ENCODE data around the gene CSK.
A peak's percentile ranks its signal among the peaks of the same experiment; 100 is the strongest.

The CSK gene

DNA sequence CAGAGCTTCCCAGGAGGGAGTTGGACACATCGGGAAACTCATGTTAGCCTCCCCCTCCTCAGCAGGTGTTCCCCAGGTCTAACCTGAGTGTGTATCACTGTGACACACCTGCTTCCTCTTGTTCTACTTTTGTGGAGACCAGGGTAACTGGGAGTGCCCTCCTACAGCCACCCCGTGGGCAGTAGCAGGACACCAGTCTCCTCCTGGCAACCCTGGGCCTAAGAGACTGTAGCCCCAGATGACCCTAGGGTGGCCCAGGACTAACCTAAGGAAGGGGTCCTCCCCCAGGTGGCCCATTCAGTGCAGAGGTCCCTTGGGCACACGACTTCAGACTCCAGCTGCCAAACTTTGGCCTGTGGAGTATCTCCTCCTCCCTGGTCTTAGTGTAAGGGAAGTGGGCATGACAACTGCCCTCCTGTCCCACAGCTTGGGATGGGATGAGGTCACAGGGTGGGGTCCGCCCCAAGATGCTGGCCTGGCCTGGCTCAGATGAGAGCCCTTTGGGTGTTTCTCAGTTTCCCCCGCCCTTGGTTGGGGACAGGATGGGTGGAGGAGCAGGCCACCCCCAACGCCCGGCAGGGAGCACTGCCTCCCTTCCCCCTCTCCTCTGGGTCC lies 4.8 kb downstream of the CSK start:
- H3K36me3 ChIP-seq = peaks cover 2% of the 10 kb centered on the region
- peak overlapping the region; percentile 99 for H3K4me2 ChIP-seq
- peak overlapping the region; percentile 12; the same call in 1 of the 2 replicates for H3K9ac ChIP-seq

GRCh38 chr15:74787251-74788041 lies 5.6 kb downstream of the CSK start:
- Histone ChIP-seq H3K27me3 (no peaks in the 10 kb centered on the region), H3K36me3 (peaks cover 6% of the 10 kb centered on the region), H4K20me1 (peaks cover 91% of the 10 kb centered on the region), H3K27ac (peak overlapping the region; percentile 100), H3K4me2 (peak overlapping the region; percentile 99), H3K9ac (peak overlapping the region; percentile 78), H3K9me3 (no peaks in the 10 kb centered on the region), H3K4me3 (peak overlapping the region; percentile 64), H3K4me1 (peaks cover 96% of the 10 kb centered on the region)
- TF ChIP-seq Cebpa-rat (IDR thresholded peaks at IDR 0.05) = no peak

More for the DNA sequence above, 4.8 kb downstream of the CSK start:
- Histone ChIP-seq H4K20me1 (peaks cover 83% of the 10 kb centered on the region), H3K27me3 (no peaks in the 10 kb centered on the region), H3K4me3 (peak overlapping the region; percentile 49; the same call in 1 of the 2 replicates), H3K27ac (peak overlapping the region; percentile 100), H3K4me1 (peaks cover 89% of the 10 kb centered on the region), H3K9me3 (no peaks in the 10 kb centered on the region)
- no peak for TF ChIP-seq Cebpa-rat (IDR thresholded peaks at IDR 0.05)

DNA sequence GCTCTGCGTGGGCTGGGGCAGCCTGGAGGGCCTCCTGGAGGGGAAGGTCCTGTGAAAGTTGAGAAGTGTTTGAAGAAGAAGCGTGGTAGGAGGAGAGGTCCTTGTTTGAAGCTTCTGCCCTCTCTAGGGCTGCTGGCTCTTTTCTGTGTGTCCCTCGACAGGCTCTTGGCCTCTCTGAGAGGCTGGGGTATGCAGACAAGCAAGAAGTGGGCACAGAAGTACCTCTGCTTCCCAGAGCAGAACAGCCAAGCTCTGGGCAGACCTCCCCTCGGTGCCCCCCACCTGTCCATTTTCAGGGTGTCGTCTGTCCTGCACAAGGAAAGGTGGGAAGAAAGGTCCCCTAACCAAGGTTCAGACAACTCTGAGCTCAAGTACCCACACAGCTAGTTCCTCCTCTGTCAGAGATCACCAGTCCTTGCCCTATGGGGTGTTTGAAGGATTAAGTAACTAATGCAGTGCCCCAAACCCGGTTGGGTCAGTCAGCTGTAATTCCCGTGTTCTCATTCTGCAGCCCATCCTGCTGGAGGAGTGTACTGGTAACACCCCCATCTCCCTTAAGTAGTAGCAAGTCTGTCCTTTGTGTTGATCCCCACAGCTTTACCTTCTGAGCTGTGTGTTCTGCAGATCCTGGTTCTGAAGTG lies 6.3 kb downstream of the CSK start:
- H3K9me3 ChIP-seq = no peaks in the 10 kb centered on the region
- H3K27ac ChIP-seq = peak overlapping the region; percentile 89
- TF ChIP-seq Cebpa-rat (IDR thresholded peaks at IDR 0.05) = no peak
- peak overlapping the region; percentile 64 for H3K4me3 ChIP-seq
- peaks cover 99% of the 10 kb centered on the region for H3K4me1 ChIP-seq
- H3K4me2 ChIP-seq = peak overlapping the region; percentile 99
- peak overlapping the region; percentile 78 for H3K9ac ChIP-seq
- H3K36me3 ChIP-seq = peaks cover 12% of the 10 kb centered on the region
- peaks cover 98% of the 10 kb centered on the region for H4K20me1 ChIP-seq
- H3K27me3 ChIP-seq = no peaks in the 10 kb centered on the region

GRCh38 chr15:74788683-74789151 lies 6.8 kb downstream of the CSK start:
- Histone ChIP-seq H3K4me2 (peak overlapping the region; percentile 99), H3K27me3 (no peaks in the 10 kb centered on the region), H3K9me3 (no peaks in the 10 kb centered on the region), H3K9ac (peak overlapping the region; percentile 78), H4K20me1 (peaks cover 100% of the 10 kb centered on the region), H3K4me3 (peak overlapping the region; percentile 64), H3K27ac (peak overlapping the region; percentile 89), H3K4me1 (peaks cover 99% of the 10 kb centered on the region), H3K36me3 (peaks cover 14% of the 10 kb centered on the region)
- no peak for TF ChIP-seq Cebpa-rat (IDR thresholded peaks at IDR 0.05)

DNA sequence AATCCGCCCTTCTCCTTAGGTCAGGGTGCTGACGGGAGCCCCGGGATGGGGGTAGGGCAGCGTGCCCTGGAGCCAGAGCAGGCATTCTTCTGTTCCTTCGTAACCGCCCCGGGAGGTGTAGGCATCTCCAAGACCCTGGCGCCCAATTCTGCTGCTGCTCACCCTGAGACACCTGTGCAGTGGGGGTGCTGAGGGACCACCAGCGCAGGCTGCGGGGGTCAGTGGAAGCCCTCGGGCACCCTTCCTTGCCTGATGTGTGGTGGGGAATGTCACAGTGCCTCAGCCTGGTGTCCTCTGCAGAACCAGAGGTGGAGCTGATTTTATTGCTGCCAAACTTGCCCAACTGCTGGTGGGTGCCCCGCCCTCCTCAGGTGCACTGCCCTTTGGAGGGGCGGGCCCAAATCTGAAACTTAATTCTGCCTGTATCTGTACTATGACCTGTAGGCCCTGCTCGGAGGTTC lies 7.3 kb downstream of the CSK start:
- peak overlapping the region; percentile 64 for H3K4me3 ChIP-seq
- H3K36me3 ChIP-seq = peaks cover 14% of the 10 kb centered on the region
- peak overlapping the region; percentile 78 for H3K9ac ChIP-seq
- peaks cover 96% of the 10 kb centered on the region for H3K4me1 ChIP-seq
- peak overlapping the region; percentile 89 for H3K27ac ChIP-seq
- no peaks in the 10 kb centered on the region for H3K9me3 ChIP-seq
- TF ChIP-seq Cebpa-rat (IDR thresholded peaks at IDR 0.05) = no peak
- H3K27me3 ChIP-seq = no peaks in the 10 kb centered on the region
- H3K4me2 ChIP-seq = peak overlapping the region; percentile 99
- H4K20me1 ChIP-seq = peaks cover 98% of the 10 kb centered on the region

DNA sequence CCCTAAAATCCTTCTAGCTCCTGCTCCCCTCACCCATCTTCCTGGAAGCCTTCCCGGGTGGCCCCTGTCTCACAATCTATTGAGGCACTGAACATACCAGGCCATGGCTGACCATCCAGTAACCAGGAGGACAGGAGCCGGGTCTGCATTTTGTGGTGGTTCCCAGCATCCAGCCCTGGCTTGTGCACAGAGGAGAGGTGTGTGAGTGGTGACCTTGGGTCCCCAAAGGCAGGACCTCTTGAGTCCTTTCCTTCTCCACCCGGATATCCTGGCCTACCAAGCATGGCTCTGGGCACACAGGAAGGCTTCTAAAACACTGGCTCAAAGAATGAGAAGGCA lies 7.8 kb downstream of the CSK start:
- H3K4me1 ChIP-seq = peaks cover 95% of the 10 kb centered on the region
- H3K4me3 ChIP-seq = peak overlapping the region; percentile 64
- H3K9ac ChIP-seq = peak overlapping the region; percentile 78
- no peaks in the 10 kb centered on the region for H3K27me3 ChIP-seq
- H3K36me3 ChIP-seq = peaks cover 19% of the 10 kb centered on the region
- peaks cover 98% of the 10 kb centered on the region for H4K20me1 ChIP-seq
- H3K27ac ChIP-seq = peak overlapping the region; percentile 89
- TF ChIP-seq Cebpa-rat (IDR thresholded peaks at IDR 0.05) = no peak
- H3K9me3 ChIP-seq = no peaks in the 10 kb centered on the region
- H3K4me2 ChIP-seq = peak overlapping the region; percentile 99

DNA sequence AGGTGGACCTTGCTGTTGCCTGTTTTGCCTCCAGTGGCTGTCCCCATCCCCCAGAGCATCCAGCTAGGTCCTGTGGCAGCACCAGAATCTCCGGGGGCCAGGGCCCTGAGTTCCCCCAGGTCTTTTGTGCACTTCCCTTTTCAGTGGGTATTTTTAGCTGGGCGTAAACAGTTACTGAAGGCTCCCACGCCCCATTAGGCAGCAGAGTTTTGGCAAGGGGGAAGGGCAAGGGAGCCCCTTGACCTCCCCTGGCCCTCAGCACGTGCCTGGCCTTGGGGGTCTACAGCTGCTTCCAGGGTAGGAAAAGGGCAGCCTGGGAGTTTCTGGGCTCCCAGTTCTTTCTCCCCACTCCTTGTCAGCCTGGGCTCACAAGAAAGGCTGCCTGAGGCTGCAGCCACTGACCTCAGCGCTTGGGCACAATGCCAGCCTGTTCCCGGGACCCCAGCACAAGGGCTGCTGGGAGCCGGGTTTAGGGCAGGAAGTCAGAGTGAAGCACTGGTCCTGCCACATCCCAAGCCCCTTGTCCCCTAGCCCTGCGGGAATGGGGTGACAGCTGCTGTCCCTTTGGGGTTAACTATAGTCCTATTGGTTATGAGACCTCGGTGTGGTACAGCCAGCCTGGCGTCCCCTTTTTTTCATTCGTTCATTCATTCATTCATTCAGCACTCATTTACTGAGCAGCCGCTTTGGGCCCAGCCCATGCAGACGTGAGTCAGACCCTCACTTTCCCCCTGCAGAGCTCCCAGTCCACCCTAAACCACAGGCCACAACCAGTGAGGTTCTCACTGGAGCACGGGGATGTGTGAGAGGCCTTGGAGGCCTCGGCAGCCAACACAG lies 8.4 kb downstream of the CSK start:
- Histone ChIP-seq H3K4me2 (peak overlapping the region; percentile 99), H3K27me3 (no peaks in the 10 kb centered on the region), H3K36me3 (peaks cover 24% of the 10 kb centered on the region), H4K20me1 (peaks cover 98% of the 10 kb centered on the region), H3K9ac (peak overlapping the region; percentile 78), H3K4me3 (peak overlapping the region; percentile 64), H3K9me3 (no peaks in the 10 kb centered on the region), H3K4me1 (peaks cover 95% of the 10 kb centered on the region), H3K27ac (peak overlapping the region; percentile 89)
- no peak for TF ChIP-seq Cebpa-rat (IDR thresholded peaks at IDR 0.05)

GRCh38 chr15:74791007-74791406 lies 9.1 kb downstream of the CSK start:
- Histone ChIP-seq H3K4me1 (peaks cover 94% of the 10 kb centered on the region), H3K4me3 (peak overlapping the region; percentile 64), H3K27me3 (no peaks in the 10 kb centered on the region), H3K4me2 (peak overlapping the region; percentile 99), H3K27ac (peak overlapping the region; percentile 89; the same call in 1 of the 2 replicates), H3K9ac (peak overlapping the region; percentile 78), H3K36me3 (peaks cover 29% of the 10 kb centered on the region), H3K9me3 (no peaks in the 10 kb centered on the region), H4K20me1 (peaks cover 98% of the 10 kb centered on the region)
- TF ChIP-seq Cebpa-rat (IDR thresholded peaks at IDR 0.05) = no peak

- Histone ChIP-seq H3K9ac (peak overlapping the region; percentile 27; the same call in 1 of the 2 replicates), H4K20me1 (peaks cover 98% of the 10 kb centered on the region), H3K36me3 (peaks cover 36% of the 10 kb centered on the region), H3K9me3 (no peaks in the 10 kb centered on the region), H3K27ac (peak overlapping the region; percentile 71), H3K27me3 (no peaks in the 10 kb centered on the region), H3K4me1 (peaks cover 89% of the 10 kb centered on the region), H3K4me2 (peak overlapping the region; percentile 99), H3K4me3 (no peak overlapping the region)
- TF ChIP-seq Cebpa-rat (IDR thresholded peaks at IDR 0.05) = no peak
These were observed 9.8 kb downstream of the CSK start for GRCh38 chr15:74791667-74792066.

All from BLaER1 (cell line).